ENCODE results near the gene PPP4R3B.
"Not testable (repeated sequence)": the region's sequence is repeated elsewhere in the genome, so short reads cannot be mapped to it uniquely, and the experiment has no call there.

PPP4R3B gene

GRCh38 chr2:55567298-55567697 is 50.1 kb downstream of the PPP4R3B start:
- DNase-seq (ENCODE audit: low read depth): no peak
- no peak overlapping the region for H3K4me3 ChIP-seq (ENCODE audit: low read length)
- no peak for TF ChIP-seq CTCF (conservative IDR thresholded peaks at IDR 0.05; ENCODE audit: low read depth, low read length)

GRCh38 chr2:55565613-55566012 is 51.8 kb downstream of the PPP4R3B start:
- H3K4me3 ChIP-seq (ENCODE audit: low read length): no peak overlapping the region
- no peak for TF ChIP-seq CTCF (conservative IDR thresholded peaks at IDR 0.05; ENCODE audit: low read depth, low read length)
- no peak for DNase-seq (ENCODE audit: low read depth)

GRCh38 chr2:55560855-55561254 is 56.6 kb downstream of the PPP4R3B start:
- no peak overlapping the region for H3K4me3 ChIP-seq (ENCODE audit: low read length)
- DNase-seq (ENCODE audit: low read depth): no peak
- no peak for TF ChIP-seq CTCF (conservative IDR thresholded peaks at IDR 0.05; ENCODE audit: low read depth, low read length)

DNA sequence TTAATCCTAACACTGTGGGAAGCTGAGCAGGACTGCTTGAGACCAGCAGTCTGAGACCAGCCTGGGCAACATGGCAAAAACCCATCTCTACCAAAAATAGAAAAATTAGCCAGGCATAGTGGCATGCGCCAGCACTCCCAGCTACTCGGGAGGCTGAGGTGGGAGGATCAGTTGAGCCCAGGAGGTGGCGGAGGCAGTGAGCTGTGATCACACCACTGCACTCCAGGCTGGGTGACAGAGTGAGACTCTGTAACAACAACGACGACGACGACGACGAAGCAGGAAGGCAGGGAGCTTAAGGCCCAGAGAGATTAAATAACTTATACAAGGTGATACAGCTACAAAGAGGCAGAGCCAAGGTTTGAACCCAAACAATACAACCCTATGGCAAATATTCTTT is 60.6 kb downstream of the PPP4R3B start:
- DNase-seq (ENCODE audit: low read depth): no peak
- TF ChIP-seq CTCF (conservative IDR thresholded peaks at IDR 0.05; ENCODE audit: low read depth, low read length): no peak
- no peak overlapping the region for H3K4me3 ChIP-seq (ENCODE audit: low read length)

GRCh38 chr2:55555977-55556376 is 61.4 kb downstream of the PPP4R3B start:
- TF ChIP-seq CTCF (conservative IDR thresholded peaks at IDR 0.05; ENCODE audit: low read depth, low read length): no peak
- peak; percentile 48 for DNase-seq (ENCODE audit: low read depth)
- H3K4me3 ChIP-seq (ENCODE audit: low read length): no peak overlapping the region

- no peak overlapping the region for H3K4me3 ChIP-seq (ENCODE audit: low read length)
- DNase-seq (ENCODE audit: low read depth): no peak
- no peak for TF ChIP-seq CTCF (conservative IDR thresholded peaks at IDR 0.05; ENCODE audit: low read depth, low read length)
Observed at GRCh38 chr2:55553321-55553720, 64.1 kb downstream of the PPP4R3B start.

DNA sequence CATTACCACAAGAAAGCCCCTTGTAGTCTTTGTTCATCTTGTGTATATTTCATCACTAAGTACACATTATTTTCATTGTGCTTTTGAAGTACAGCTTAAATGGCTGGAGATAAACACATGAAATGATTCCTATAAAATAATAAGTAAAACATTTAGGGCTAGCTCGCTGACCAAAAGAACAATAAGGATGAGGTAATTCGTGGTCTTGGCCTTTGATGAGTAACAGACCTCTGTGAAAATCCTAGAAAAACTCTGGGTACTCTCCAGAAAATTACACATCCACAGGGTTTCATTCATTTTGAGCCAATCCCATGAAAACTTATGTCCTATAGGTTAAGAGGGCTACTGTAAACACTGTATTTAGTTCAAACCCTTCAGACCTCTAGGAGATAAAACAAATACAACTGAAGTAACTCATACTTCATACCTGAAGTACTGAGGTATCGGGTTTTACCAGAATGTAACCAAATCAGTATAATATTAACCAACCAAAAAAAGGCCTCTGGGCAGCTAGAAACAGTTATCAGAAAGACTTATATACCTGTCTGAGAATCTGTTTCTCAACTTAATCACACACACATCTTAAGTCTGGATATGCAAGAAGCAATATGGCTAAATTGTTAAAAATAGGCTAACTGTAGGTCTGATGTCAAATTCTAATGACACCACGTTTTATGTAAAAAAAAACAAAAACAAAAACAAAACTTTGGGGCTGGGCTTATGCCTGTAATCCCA is 66.9 kb downstream of the PPP4R3B start:
- peak; percentile 7 for DNase-seq (ENCODE audit: low read depth)
- TF ChIP-seq CTCF (conservative IDR thresholded peaks at IDR 0.05; ENCODE audit: low read depth, low read length): no peak
- no peak overlapping the region for H3K4me3 ChIP-seq (ENCODE audit: low read length)

- not testable (repeated sequence) for H3K4me3 ChIP-seq (ENCODE audit: low read length)
Observed at GRCh38 chr2:55547679-55548078, 69.7 kb downstream of the PPP4R3B start.

More at GRCh38 chr2:55547679-55548078, 69.7 kb downstream of the PPP4R3B start:
- DNase-seq (ENCODE audit: low read depth): not testable (repeated sequence)

Measured in retinal pigment epithelial cell (primary cell).